Activated T-cell treated with anti-CD3 and anti-CD28 coated beads, Interleukin-2, amount 50 U/mL, for 72 hours (primary cell): ENCODE results near the gene PRMT9. TPM values are rescaled to one million over a fixed set of nuclear protein-coding genes. Genes with fewer than 3 reads are reported as not detected.

Experiments
- ATAC-seq, 2 donors: fragments of 150-1000 bp; cut with Tn5 transposase; replicated peaks in 1 of 2; 2 replicates each; pipeline ENCODE4 v1.10.0; 2021; ENCODE audit warnings: moderate library complexity in 2 of 2, mild to moderate bottlenecking in 1 of 2
- DNase-seq, 2 donors: peaks; one replicate each; pipeline ENCODE4 v3.0.0; 2021 to 2022; ENCODE audit warnings: mixed read lengths in 1 of 2
- H3K27ac Mint-ChIP-seq: one replicate; pipeline ENCODE4 v1.8.0; 2022; ENCODE audit warnings: mild to moderate bottlenecking, moderate library complexity, mixed read lengths
- H3K27me3 Mint-ChIP-seq: one replicate; pipeline ENCODE4 v1.8.0; 2022; ENCODE audit warnings: low read depth, mixed read lengths
- H3K36me3 Mint-ChIP-seq, 2 donors: one replicate each; pipeline ENCODE4 v1.8.0; 2022; ENCODE audit warnings: mixed read lengths in 2 of 2, mild to moderate bottlenecking in 1 of 2; ENCODE audit not compliant: insufficient read depth in 2 of 2
- H3K4me1 Mint-ChIP-seq: one replicate; pipeline ENCODE4 v1.8.0; 2022; ENCODE audit warnings: low read depth, mixed read lengths
- H3K4me3 Mint-ChIP-seq, 2 donors: one replicate each; pipeline ENCODE4 v1.8.0; 2022; ENCODE audit warnings: mild to moderate bottlenecking in 2 of 2, mixed read lengths in 2 of 2, moderate library complexity in 2 of 2
- H3K9me3 Mint-ChIP-seq, 2 donors: one replicate each; pipeline ENCODE4 v1.8.0; 2022; ENCODE audit warnings: mixed read lengths in 2 of 2
- total RNA-seq, 2 donors: library from RNA; stranded (reverse); gene quantifications; one replicate each; pipeline ENCODE4 v1.2.3, GENCODE V29; 2022

PRMT9 gene
- total RNA-seq, 2 donors from 2014 or later = 8.9 to 9.0 TPM

GRCh38 chr4:147655639-147656038 lies 28.3 kb downstream of the PRMT9 start:
- DNase-seq (no peak), ATAC-seq (no peak)
- no peaks in the 10 kb centered on the region for H3K27me3 Mint-ChIP-seq
- H3K9me3 Mint-ChIP-seq = no peaks in the 10 kb centered on the region
- H3K4me1 Mint-ChIP-seq = peaks cover 25% of the 10 kb centered on the region
- peaks cover 2 to 22% of the 10 kb centered on the region in 2 donors for H3K36me3 Mint-ChIP-seq
- H3K4me3 Mint-ChIP-seq = no peak overlapping the region
- no peak overlapping the region for H3K27ac Mint-ChIP-seq

- Mint-ChIP-seq H3K27me3 (no peaks in the 10 kb centered on the region), H3K4me3 (no peak overlapping the region), H3K9me3 (no peaks in the 10 kb centered on the region), H3K36me3 (peaks cover 8 to 31% of the 10 kb centered on the region in 2 donors), H3K27ac (no peak overlapping the region), H3K4me1 (peaks cover 47% of the 10 kb centered on the region)
- ATAC-seq = peak; percentile 44 to 62
- DNase-seq = no peak
Measured at GRCh38 chr4:147651563-147651962, 32.4 kb downstream of the PRMT9 start.

- no peak overlapping the region for H3K4me3 Mint-ChIP-seq
- H3K27me3 Mint-ChIP-seq = no peaks in the 10 kb centered on the region
- H3K27ac Mint-ChIP-seq = peak overlapping the region; percentile 88
- ATAC-seq = no peak
- H3K9me3 Mint-ChIP-seq = no peaks in the 10 kb centered on the region
- H3K4me1 Mint-ChIP-seq = peaks cover 47% of the 10 kb centered on the region
- DNase-seq = no peak
- peaks cover 10 to 25% of the 10 kb centered on the region in 2 donors for H3K36me3 Mint-ChIP-seq
Measured at GRCh38 chr4:147648656-147649055, 35.3 kb downstream of the PRMT9 start.

DNA sequence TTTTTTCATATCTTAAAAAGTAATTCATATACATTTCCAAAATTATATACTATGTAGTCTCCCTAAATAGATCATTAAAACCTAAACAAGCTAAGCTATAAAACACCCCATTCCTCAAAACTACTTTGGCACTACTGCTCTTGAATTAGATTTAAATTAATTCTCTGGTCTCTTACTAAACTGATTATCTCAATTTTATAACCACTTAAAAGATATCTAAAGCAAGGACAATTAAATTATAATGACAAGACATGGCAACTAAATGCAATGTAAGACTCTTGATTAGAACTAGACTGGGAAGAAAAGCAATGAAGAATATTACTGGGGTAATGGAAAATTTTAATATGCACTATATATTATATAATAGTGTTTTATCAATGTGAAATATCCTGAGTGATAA lies 38.9 kb downstream of the PRMT9 start:
- H3K27me3 Mint-ChIP-seq = no peaks in the 10 kb centered on the region
- H3K36me3 Mint-ChIP-seq = peaks cover 17 to 34% of the 10 kb centered on the region in 2 donors
- ATAC-seq (no peak), DNase-seq (no peak)
- H3K4me3 Mint-ChIP-seq = no peak overlapping the region
- no peaks in the 10 kb centered on the region for H3K9me3 Mint-ChIP-seq
- no peak overlapping the region for H3K27ac Mint-ChIP-seq
- peaks cover 23% of the 10 kb centered on the region for H3K4me1 Mint-ChIP-seq

DNA sequence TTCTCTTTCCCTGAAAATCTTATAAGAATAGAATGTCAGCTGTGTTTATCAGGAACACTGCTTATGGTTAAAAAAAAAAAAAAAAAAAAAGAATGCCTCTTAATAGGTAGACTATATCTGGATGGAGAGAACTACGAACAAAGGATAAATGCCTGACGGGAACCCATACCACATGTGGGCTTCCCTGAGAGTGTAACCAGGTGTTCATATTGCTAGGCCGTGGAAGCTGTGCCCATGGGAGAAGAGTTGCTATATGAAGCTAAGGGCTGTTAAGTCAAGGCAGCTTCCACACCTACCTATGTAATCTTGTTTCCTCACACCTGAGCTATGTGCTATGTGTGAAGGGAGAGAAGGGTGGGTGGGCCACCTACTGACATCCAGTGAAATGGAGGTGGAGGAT lies 39.5 kb downstream of the PRMT9 start:
- DNase-seq = no peak
- H3K36me3 Mint-ChIP-seq = peaks cover 17 to 34% of the 10 kb centered on the region in 2 donors

GRCh38 chr4:147643616-147644015 lies 40.3 kb downstream of the PRMT9 start:
- no peaks in the 10 kb centered on the region for H3K9me3 Mint-ChIP-seq
- H3K4me3 Mint-ChIP-seq = no peak overlapping the region
- H3K4me1 Mint-ChIP-seq = peaks cover 32% of the 10 kb centered on the region
- ATAC-seq (no peak), DNase-seq (no peak)
- H3K36me3 Mint-ChIP-seq = peaks cover 16 to 32% of the 10 kb centered on the region in 2 donors
- H3K27ac Mint-ChIP-seq = no peak overlapping the region
- no peaks in the 10 kb centered on the region for H3K27me3 Mint-ChIP-seq

More for the DNA sequence above, 39.5 kb downstream of the PRMT9 start:
- H3K27me3 Mint-ChIP-seq = no peaks in the 10 kb centered on the region
- H3K4me1 Mint-ChIP-seq = peaks cover 29% of the 10 kb centered on the region
- no peak overlapping the region for H3K4me3 Mint-ChIP-seq
- ATAC-seq = no peak
- H3K9me3 Mint-ChIP-seq = no peaks in the 10 kb centered on the region
- H3K27ac Mint-ChIP-seq = no peak overlapping the region

GRCh38 chr4:147640331-147640730 lies 43.6 kb downstream of the PRMT9 start:
- DNase-seq (no peak), ATAC-seq (no peak)
- Mint-ChIP-seq H3K27me3 (no peaks in the 10 kb centered on the region), H3K27ac (no peak overlapping the region), H3K4me1 (peaks cover 23% of the 10 kb centered on the region), H3K4me3 (no peak overlapping the region), H3K36me3 (peaks cover 17 to 43% of the 10 kb centered on the region in 2 donors), H3K9me3 (peaks cover 0 to 4% of the 10 kb centered on the region in 2 donors)

DNA sequence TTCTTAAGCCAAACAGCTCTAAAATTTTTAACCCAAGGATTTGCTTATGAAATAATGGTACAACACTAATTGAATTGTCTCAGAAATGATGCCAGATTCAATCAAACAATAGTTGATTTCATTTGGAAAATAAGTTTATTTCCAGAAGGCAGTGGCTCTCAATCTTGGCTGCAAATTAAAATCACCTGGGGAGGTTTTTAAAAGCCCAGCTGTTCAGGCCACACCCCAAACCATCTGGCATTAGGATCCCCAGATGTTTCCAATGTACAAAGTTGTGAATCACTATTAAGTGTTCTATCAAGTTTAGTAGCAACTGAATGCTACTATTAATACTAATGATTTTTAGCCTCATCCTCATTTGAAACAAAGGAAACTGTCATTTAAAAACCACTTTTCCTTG lies 44.6 kb downstream of the PRMT9 start:
- Mint-ChIP-seq H3K36me3 (peaks cover 15 to 49% of the 10 kb centered on the region in 2 donors), H3K27ac (peak overlapping the region; percentile 66), H3K9me3 (peaks cover 0 to 4% of the 10 kb centered on the region in 2 donors), H3K4me1 (peaks cover 23% of the 10 kb centered on the region), H3K4me3 (peak overlapping the region in 1 of 2 donors; percentile 23), H3K27me3 (no peaks in the 10 kb centered on the region)
- no peak for ATAC-seq
- no peak for DNase-seq

- peak; percentile 55 to 66 for ATAC-seq
- H3K36me3 Mint-ChIP-seq = peaks cover 15 to 49% of the 10 kb centered on the region in 2 donors
- no peaks in the 10 kb centered on the region for H3K27me3 Mint-ChIP-seq
- peaks cover 0 to 4% of the 10 kb centered on the region in 2 donors for H3K9me3 Mint-ChIP-seq
- peaks cover 23% of the 10 kb centered on the region for H3K4me1 Mint-ChIP-seq
- peak overlapping the region; percentile 66 for H3K27ac Mint-ChIP-seq
- no peak for DNase-seq
- peak overlapping the region; percentile 15 to 23 for H3K4me3 Mint-ChIP-seq
Measured at GRCh38 chr4:147638942-147639341, 45.0 kb downstream of the PRMT9 start.

DNA sequence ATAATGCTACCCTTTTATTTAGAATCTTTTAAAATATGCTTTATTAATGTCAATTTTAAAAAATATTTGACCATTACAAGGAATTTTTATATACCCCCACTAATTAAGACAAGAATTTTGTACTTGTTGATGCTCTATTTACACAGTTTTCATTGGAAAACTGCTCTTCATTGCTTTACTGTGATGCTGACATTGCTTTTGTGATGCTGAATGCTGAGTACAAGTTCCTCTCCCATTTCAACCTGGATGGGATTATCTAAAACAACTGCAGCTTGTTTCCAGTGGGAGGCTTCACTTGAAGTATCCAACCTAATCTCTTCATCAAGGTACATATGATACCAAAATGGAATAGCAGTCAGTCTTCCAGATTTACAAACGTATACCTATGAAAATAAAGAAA lies 45.6 kb downstream of the PRMT9 start:
- peaks cover 0 to 4% of the 10 kb centered on the region in 2 donors for H3K9me3 Mint-ChIP-seq
- no peaks in the 10 kb centered on the region for H3K27me3 Mint-ChIP-seq
- no peak for ATAC-seq
- H3K27ac Mint-ChIP-seq = no peak overlapping the region
- DNase-seq = no peak
- peaks cover 23% of the 10 kb centered on the region for H3K4me1 Mint-ChIP-seq
- H3K4me3 Mint-ChIP-seq = no peak overlapping the region
- peaks cover 16 to 49% of the 10 kb centered on the region in 2 donors for H3K36me3 Mint-ChIP-seq

GRCh38 chr4:147635348-147635747 lies 48.6 kb downstream of the PRMT9 start:
- peaks cover 21% of the 10 kb centered on the region for H3K4me1 Mint-ChIP-seq
- peaks cover 0 to 4% of the 10 kb centered on the region in 2 donors for H3K9me3 Mint-ChIP-seq
- no peak overlapping the region for H3K27ac Mint-ChIP-seq
- no peaks in the 10 kb centered on the region for H3K27me3 Mint-ChIP-seq
- peaks cover 10 to 38% of the 10 kb centered on the region in 2 donors for H3K36me3 Mint-ChIP-seq
- ATAC-seq (no peak), DNase-seq (no peak)
- no peak overlapping the region for H3K4me3 Mint-ChIP-seq

DNA sequence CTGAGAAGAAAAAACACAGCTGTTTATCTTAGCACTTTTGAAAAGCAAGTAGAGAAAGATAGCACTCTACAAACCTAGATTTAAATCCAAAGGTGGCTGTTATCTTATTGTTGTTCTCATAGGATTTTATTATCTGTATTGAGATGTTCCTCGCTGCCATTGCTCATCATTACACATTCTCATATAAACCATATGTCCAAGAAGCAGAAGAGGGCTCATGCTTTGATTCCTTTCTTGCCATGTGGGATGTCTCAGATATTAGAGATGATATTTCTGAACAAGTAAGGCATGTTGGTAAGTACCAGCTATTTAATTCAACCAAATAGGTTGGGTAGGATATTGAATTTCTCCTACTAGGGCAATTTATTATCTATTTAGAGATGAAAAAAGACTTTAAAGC lies 50.3 kb downstream of the PRMT9 start:
- H3K27ac Mint-ChIP-seq = no peak overlapping the region

GRCh38 chr4:147633113-147633512 lies 50.9 kb downstream of the PRMT9 start:
- H3K27ac Mint-ChIP-seq = no peak overlapping the region
- peaks cover 0 to 4% of the 10 kb centered on the region in 2 donors for H3K9me3 Mint-ChIP-seq
- no peaks in the 10 kb centered on the region for H3K4me1 Mint-ChIP-seq
- peaks cover 8 to 27% of the 10 kb centered on the region in 2 donors for H3K36me3 Mint-ChIP-seq
- ATAC-seq (no peak), DNase-seq (no peak)
- no peaks in the 10 kb centered on the region for H3K27me3 Mint-ChIP-seq
- H3K4me3 Mint-ChIP-seq = no peak overlapping the region

More for the DNA sequence above, 50.3 kb downstream of the PRMT9 start:
- H3K9me3 Mint-ChIP-seq = peaks cover 0 to 4% of the 10 kb centered on the region in 2 donors
- DNase-seq (no peak), ATAC-seq (no peak)
- H3K4me3 Mint-ChIP-seq = no peak overlapping the region
- H3K36me3 Mint-ChIP-seq = peaks cover 8 to 29% of the 10 kb centered on the region in 2 donors
- H3K4me1 Mint-ChIP-seq = peaks cover 4% of the 10 kb centered on the region
- no peaks in the 10 kb centered on the region for H3K27me3 Mint-ChIP-seq
